ENCODE measurements around the gene SOX18. TPM values are rescaled to one million over a fixed set of nuclear protein-coding genes. Genes with fewer than 3 reads are reported as not detected.

The SOX18 gene
- total and polyA plus RNA-seq, 2 donors (not counting 1 experiment from before 2014, with no cell fraction given) = not detected

DNA sequence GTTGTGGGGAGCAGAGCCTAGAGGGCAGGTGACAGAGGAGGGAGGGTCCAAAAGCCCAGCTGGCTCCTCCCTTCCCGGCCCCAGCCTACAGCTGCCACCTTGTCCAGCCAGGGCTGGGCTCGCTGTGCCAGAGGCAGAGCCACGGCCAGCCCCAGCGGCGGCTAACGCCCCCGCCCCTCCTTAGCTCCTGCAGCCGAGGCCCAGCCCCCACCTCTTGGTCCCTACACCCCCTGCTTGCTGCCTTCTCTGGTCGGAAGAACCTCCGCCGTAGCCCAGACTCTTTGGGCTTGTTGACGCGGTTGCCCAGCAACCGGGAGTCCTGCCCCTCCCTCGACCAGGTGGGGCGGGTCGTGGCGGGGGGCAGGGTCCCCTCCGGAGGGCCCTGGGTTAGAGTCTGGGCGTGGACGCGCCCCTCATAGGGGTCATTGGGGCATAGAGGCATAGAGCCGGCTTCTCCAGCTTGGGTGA is 35.3 kb upstream of the SOX18 start:
- Histone ChIP-seq H3K27ac (ENCODE audit: insufficient read depth, low read length) (no peak overlapping the region), H3K79me2 (ENCODE audit: control insufficient read depth, insufficient read depth, low read length) (no peaks in the 10 kb centered on the region), H3K4me1 (ENCODE audit: control insufficient read depth, extremely low read depth, insufficient read depth, low read length) (peaks cover 5% of the 10 kb centered on the region), H3K9me3 (ENCODE audit: control insufficient read depth, insufficient read depth, low read depth, low read length) (no peaks in the 10 kb centered on the region), H3K27me3 (ENCODE audit: control insufficient read depth, insufficient read depth, low read length) (peaks cover 24% of the 10 kb centered on the region), H3K36me3 (ENCODE audit: control insufficient read depth, insufficient read depth, low read length) (no peaks in the 10 kb centered on the region), H3K4me2 (ENCODE audit: extremely low read depth, insufficient read depth, low read length) (no peak overlapping the region), H3K9ac (ENCODE audit: insufficient read depth, low read length) (no peak overlapping the region), H2AFZ (ENCODE audit: low read length) (no peak overlapping the region), H3K4me3 (replicated peaks in 1 of 4; ENCODE audit: control extremely low read depth in 1 of 4, insufficient read depth in 1 of 4, low read depth in 3 of 4, low read length in 4 of 4) (no peak overlapping the region), H4K20me1 (ENCODE audit: control insufficient read depth, extremely low read depth, insufficient read depth, low read length) (no peaks in the 10 kb centered on the region)
- DNase-seq (ENCODE audit: low read depth in 2 of 2) = no peak
- TF ChIP-seq EZH2 (IDR thresholded peaks at IDR 0.05; ENCODE audit: low read length, missing control alignments) = peak; percentile 86
- TF ChIP-seq, protein P1, sequence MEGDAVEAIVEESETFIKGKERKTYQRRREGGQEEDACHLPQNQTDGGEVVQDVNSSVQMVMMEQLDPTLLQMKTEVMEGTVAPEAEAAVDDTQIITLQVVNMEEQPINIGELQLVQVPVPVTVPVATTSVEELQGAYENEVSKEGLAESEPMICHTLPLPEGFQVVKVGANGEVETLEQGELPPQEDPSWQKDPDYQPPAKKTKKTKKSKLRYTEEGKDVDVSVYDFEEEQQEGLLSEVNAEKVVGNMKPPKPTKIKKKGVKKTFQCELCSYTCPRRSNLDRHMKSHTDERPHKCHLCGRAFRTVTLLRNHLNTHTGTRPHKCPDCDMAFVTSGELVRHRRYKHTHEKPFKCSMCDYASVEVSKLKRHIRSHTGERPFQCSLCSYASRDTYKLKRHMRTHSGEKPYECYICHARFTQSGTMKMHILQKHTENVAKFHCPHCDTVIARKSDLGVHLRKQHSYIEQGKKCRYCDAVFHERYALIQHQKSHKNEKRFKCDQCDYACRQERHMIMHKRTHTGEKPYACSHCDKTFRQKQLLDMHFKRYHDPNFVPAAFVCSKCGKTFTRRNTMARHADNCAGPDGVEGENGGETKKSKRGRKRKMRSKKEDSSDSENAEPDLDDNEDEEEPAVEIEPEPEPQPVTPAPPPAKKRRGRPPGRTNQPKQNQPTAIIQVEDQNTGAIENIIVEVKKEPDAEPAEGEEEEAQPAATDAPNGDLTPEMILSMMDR (conservative IDR thresholded peaks at IDR 0.05 in 1 of 2, IDR thresholded peaks at IDR 0.05 in 1 of 2; ENCODE audit: low read depth in 1 of 2, low read length in 2 of 2) = no peak

DNA sequence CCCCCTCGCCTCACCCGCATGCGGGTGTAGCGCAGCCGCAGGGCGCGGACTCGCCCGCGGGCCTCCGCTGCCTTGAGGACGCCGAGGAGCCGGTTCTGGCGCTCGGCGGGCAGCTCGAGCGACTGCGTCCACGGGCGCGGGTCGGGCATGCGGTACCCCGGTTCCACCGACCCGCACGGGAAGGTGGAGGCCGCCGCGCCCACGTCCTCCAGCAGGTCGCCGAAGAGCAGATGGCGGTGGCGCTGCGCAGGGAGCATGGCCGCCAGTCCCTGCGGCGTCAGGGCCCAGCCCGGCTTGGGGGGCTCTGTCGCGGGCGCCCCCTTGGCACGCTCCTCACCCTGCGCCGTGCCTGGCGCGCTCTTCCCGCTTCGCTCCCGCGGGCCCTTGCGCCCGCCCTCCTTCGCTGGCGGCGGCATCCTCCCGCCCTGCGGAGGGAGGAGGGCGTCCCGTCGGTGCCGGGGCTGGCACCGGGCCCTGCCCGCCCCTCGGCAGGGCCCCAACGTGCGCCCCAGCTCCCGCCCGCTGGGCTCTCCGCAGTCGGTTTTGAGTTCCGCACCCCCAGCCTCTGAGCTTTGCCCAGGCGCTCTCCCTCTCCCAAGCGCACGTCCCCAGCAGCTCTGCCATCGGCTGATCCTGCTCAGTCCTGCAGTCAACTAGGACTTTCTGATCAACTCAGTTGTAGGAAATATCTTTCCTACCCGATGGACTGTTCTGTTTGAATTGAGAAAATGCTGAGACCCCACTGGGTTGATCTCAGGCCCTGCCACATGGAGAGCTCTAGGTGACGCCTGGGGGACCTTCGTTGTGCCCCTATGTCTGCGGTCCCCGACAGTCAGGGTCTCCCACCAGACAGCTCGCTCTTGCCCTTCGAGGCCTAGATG is 34.6 kb upstream of the SOX18 start, which contains the start of gene LKAAEAR1:
Gene LKAAEAR1, minus strand, starts transcription at position 595 of the 881 bp plus-strand sequence. Its CDS starts 179 bp downstream, at position 416.
- no peaks in the 10 kb centered on the region for H3K36me3 ChIP-seq (ENCODE audit: control insufficient read depth, insufficient read depth, low read length)
- peaks cover 24% of the 10 kb centered on the region for H3K27me3 ChIP-seq (ENCODE audit: control insufficient read depth, insufficient read depth, low read length)
- no peaks in the 10 kb centered on the region for H3K9me3 ChIP-seq (ENCODE audit: control insufficient read depth, insufficient read depth, low read depth, low read length)
- peak within 1 kb of the TSS; percentile 70 for H3K4me2 ChIP-seq (ENCODE audit: extremely low read depth, insufficient read depth, low read length)
- peak within 1 kb of the TSS in 1 of 4 experiments; percentile 50 for H3K4me3 ChIP-seq (replicated peaks in 1 of 4; ENCODE audit: control extremely low read depth in 1 of 4, insufficient read depth in 1 of 4, low read depth in 3 of 4, low read length in 4 of 4)
- H3K4me1 ChIP-seq (ENCODE audit: control insufficient read depth, extremely low read depth, insufficient read depth, low read length) = peaks cover 5% of the 10 kb centered on the region
- no peak within 1 kb of the TSS for H2AFZ ChIP-seq (ENCODE audit: low read length)
- TF ChIP-seq, protein P1 (conservative IDR thresholded peaks at IDR 0.05 in 1 of 2, IDR thresholded peaks at IDR 0.05 in 1 of 2; ENCODE audit: low read depth in 1 of 2, low read length in 2 of 2) = no peak
- TF ChIP-seq EZH2 (IDR thresholded peaks at IDR 0.05; ENCODE audit: low read length, missing control alignments) = peak; percentile 97
- no peak within 1 kb of the TSS for H3K27ac ChIP-seq (ENCODE audit: insufficient read depth, low read length)
- no peak within 1 kb of the TSS for H3K9ac ChIP-seq (ENCODE audit: insufficient read depth, low read length)
- no peaks in the 10 kb centered on the region for H3K79me2 ChIP-seq (ENCODE audit: control insufficient read depth, insufficient read depth, low read length)
- no peaks in the 10 kb centered on the region for H4K20me1 ChIP-seq (ENCODE audit: control insufficient read depth, extremely low read depth, insufficient read depth, low read length)
- DNase-seq (ENCODE audit: low read depth in 2 of 2) = peak in 1 of 2 donors; percentile 12

DNA sequence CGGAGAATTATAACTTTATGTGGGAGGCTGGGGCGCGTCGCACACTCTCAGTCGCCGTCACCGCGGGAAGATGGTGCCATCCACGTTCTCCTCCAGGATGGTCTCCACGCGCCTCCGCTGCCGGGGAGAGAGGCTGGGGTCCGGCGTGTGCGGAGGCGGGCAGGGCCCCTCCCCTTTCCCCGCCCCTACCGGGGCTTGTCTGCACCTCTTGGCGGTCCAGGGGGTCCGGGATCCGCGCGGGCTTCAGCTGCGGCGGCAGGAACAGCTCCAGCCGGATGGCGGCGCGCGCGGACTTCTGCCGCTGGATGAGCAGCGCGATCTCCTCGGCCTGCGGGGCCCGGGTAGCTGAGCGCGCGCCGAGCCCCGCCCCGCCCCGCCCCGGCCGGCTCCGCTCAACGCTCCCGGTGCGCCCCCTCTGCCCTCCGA is 34.0 kb upstream of the SOX18 start:
- H3K4me1 ChIP-seq (ENCODE audit: control insufficient read depth, extremely low read depth, insufficient read depth, low read length) = peaks cover 8% of the 10 kb centered on the region
- H2AFZ ChIP-seq (ENCODE audit: low read length) = no peak overlapping the region
- peak overlapping the region; percentile 70 for H3K4me2 ChIP-seq (ENCODE audit: extremely low read depth, insufficient read depth, low read length)
- no peak overlapping the region for H3K27ac ChIP-seq (ENCODE audit: insufficient read depth, low read length)
- H4K20me1 ChIP-seq (ENCODE audit: control insufficient read depth, extremely low read depth, insufficient read depth, low read length) = no peaks in the 10 kb centered on the region
- H3K79me2 ChIP-seq (ENCODE audit: control insufficient read depth, insufficient read depth, low read length) = no peaks in the 10 kb centered on the region
- H3K9ac ChIP-seq (ENCODE audit: insufficient read depth, low read length) = no peak overlapping the region
- H3K9me3 ChIP-seq (ENCODE audit: control insufficient read depth, insufficient read depth, low read depth, low read length) = no peaks in the 10 kb centered on the region
- H3K4me3 ChIP-seq (replicated peaks in 1 of 4; ENCODE audit: control extremely low read depth in 1 of 4, insufficient read depth in 1 of 4, low read depth in 3 of 4, low read length in 4 of 4) = peak overlapping the region in 1 of 4 experiments; percentile 50
- peak; percentile 65 to 79 for DNase-seq (ENCODE audit: low read depth in 2 of 2)
- TF ChIP-seq EZH2 (IDR thresholded peaks at IDR 0.05; ENCODE audit: low read length, missing control alignments) = no peak
- TF ChIP-seq, protein P1 (conservative IDR thresholded peaks at IDR 0.05 in 1 of 2, IDR thresholded peaks at IDR 0.05 in 1 of 2; ENCODE audit: low read depth in 1 of 2, low read length in 2 of 2) = peak; percentile 37 to 48
- H3K27me3 ChIP-seq (ENCODE audit: control insufficient read depth, insufficient read depth, low read length) = peaks cover 24% of the 10 kb centered on the region
- no peaks in the 10 kb centered on the region for H3K36me3 ChIP-seq (ENCODE audit: control insufficient read depth, insufficient read depth, low read length)

Measured in fibroblast of lung (primary cell).